HUDEP-2 (cell line): ENCODE data around the gene PKP1.
A peak's percentile ranks its signal among the peaks of the same experiment; 100 is the strongest.

Experiments used
- DNase-seq, 76 experiments: peaks; one replicate each; lab custom pipeline; 2025; ENCODE audit not compliant: unreplicated experiment in 76 of 76; lab: John Stamatoyannopoulos, UW

Gene PKP1

GRCh38 chr1:201260236-201260590 is 23.1 kb upstream of the PKP1 start:
- no peak for DNase-seq

DNA sequence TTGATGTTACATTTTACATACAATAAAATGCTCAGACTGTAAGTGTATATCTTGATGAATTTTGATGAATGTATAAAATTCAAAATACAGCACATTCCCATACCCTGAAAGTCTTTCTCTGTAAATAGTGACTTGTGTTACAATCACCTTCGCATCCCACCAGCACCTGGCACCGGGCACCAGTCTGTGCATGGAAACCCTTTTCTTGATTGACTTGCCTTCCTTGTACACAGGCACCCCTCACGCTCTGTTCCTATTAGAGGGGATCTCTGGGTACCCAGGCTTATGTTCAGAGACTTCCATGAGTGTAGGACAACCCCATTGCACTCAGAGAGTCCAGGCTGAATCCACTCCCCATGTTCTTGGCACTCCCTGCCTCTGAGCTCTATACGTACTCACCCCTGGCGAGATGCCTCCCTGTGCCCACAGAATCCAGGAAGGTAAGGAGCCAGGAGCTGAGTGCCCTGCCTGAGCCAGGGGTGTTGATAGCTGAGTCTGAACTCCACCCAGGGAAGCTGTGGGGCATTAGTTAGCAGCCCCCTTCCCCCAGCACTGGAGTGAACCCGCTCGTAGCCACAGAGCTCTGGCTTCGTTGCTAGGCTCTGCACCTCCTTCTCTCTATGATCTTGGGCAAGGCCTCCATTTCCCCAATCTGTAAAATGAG is 22.5 kb upstream of the PKP1 start:
- no peak for DNase-seq

DNA sequence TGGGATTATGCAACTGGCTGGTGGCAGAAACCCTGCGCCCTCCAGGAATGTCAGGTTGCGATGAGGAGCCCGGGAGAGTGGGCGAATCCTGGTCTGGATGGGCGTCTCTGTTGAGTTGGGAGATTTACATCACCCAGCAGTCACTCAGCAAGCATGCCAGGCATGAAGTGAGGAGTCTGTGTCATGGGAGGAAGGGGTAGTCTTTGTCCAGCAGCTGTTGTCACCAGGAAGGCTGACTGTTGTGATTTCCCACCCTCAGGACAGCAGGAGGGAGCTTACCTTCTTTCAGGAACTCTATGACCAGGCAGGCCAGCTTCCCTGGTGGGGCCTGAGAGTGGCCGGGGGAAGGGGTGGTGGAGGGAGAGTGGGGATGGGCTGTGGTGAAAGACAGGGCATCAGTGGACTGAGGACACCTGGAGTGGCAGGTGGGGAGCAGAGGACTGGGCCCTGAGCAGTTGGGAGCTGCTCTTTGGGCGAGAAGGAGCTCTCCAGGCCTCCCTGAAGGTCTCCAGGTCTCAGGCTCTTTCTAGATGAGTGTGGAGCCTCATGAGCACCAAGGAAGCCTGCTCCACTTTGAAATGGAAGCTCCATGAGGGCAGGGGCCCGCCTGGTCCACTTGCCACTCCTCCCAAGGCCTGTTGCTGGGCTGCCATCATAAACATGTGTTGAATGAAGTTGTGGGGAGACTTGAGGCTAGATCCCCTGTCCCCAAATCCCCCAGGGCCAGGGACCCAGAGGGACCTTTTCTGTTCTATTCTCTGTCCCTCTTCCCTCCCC is 21.3 kb upstream of the PKP1 start:
- DNase-seq = no peak

DNA sequence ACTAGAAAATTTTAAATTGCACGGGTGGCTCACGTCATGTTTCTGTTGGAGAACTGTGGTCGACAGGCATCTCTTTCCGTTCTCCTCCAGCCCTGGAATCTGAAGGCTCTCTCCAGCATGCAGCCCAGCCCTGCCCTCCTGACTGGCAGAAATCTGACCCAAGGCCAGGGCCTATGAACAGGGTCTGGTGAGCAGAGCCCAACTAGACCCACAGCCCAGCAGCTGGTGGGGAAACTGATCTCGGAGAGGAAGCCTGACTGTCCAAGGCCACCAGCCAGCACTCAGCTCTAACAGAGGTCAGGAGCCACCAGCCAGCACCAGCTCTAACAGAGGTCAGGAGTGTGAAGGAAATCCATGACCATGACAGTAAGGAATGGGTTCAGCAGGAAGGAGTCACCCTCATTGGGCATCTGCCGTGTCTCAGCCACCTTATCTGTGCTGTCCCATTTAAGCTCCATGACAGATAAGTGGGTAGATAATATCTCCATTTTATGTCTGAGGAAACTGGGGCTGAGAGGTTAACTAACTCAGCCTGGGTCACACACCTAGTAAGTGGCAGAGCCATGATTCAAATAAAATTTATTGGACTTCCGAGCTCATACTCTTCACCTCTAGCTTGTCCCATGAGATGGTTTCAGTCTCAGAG is 20.2 kb upstream of the PKP1 start:
- DNase-seq = no peak

DNA sequence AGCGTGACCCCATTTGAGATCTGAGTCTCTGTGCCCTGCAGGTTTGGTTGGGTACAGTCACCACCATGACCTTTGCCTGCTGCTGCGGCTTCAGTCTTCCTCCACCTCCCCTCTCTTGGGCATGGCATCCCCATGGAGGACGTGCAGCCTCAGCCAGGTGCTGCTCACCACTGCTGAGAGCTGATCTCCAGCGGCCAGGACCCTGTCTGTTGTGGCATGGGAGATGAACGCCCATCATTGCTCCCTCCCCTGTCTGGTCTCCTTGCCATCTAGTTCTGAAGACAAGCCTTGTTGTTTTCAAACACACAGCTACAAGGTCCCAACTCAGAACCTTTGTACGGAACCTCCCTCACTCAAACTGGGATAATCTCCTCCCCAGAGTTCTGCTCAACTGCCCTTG is 19.2 kb upstream of the PKP1 start:
- DNase-seq = no peak

DNA sequence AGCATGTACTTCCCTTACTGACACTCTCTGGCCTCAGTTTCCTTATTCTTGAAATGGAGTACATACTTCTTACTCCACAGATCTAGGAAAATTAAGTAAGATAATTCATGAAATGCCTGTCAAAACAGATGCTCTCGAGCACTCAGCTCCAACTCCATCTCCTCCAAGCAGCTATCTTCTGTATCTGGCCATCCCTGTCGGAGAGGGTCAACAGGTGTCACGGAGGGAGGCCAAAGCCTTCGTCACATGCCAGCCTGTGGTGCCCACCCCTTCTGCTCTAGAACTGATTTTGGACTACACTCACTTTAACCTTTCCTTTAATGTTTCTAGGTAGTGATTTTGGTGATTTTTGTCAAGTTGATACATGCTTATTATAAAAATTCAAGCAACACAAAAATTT is 18.8 kb upstream of the PKP1 start:
- DNase-seq = no peak

GRCh38 chr1:201265756-201266155 is 17.6 kb upstream of the PKP1 start:
- DNase-seq = peak in 5 of 76 experiments; percentile 3 to 25 (median 14)

GRCh38 chr1:201266276-201266675 is 17.0 kb upstream of the PKP1 start:
- no peak for DNase-seq

DNA sequence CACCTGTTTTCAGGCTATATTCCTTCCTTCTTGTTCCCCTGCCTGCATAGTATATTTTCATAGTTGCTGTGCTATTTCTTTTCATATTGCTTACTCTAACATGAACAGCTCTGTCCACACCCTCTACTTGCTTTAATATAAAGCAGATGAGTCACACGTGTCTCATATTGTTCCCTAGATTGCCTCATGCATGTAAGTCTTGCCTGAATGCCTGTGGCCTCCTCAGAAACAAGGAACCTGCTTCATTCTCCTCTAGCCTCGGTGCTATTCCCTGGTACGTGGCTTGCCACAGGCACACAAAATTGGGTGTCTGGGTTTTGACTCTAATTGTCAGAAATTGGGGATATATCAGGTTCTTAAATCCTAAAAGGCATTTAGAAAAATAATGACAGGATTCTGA is 16.5 kb upstream of the PKP1 start:
- DNase-seq = peak in 7 of 76 experiments; percentile 11 to 26 (median 14)

DNA sequence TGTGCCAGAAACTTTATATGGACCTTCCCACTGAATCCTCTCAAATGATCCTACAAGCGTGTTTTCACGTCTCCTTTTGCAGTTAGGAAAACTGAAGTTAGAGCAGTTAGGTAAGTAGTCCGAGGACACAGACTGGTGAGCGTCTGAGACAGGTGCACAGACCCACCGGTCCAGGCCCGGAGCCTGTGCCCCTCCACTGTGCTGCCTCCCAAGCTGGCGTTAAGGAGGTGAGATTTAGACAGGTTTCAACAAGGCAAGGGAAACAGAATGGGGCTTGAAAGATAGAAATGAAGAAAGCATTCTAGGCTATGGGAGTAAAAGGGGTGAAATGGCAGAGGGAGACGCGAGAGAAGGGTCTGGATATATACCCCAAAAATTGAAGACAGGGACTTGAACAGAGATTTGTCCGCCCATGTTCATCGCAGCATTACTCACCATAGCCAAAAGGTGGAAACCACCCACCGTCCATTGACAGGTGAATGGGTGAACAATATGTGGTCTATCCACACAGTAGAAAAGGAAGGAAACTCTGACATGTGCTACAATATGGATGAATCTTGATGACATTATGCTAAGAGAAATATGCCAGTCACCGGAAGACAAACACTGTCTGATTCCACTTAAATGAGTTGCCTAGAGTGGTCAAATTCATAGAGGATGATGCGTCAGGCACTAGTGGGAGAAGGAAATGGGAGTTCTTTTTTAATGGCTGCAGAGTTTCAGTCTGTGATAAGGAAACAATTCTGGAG is 15.7 kb upstream of the PKP1 start:
- DNase-seq = no peak

GRCh38 chr1:201268604-201269151 is 14.6 kb upstream of the PKP1 start:
- DNase-seq = no peak

GRCh38 chr1:201269281-201269680 is 14.0 kb upstream of the PKP1 start:
- no peak for DNase-seq

DNA sequence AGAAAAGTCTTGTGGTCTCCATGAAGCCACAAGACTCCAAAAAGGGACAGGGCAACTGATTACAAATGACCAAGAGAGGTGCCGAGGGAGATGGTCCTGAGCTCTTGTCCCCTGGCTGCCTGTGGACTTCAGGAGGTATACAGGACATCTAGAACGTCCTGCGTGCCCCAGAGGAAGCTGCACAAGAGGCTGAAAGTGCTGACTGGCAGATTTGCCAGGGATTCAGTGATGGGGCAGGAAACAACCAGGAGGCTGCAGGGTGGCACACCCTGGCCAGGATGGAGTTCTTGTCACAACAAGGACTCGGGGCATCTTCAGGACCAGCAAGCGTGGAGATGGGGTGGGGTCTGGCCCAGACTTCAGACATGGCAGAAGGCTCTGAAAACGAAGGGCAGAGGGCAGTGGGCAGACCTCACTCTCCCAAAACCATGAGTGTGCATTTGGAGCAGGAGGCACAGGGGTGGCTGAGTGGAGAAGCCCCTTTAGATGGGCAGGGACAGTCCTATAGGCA is 13.4 kb upstream of the PKP1 start:
- DNase-seq = no peak

- DNase-seq = no peak
Observed at GRCh38 chr1:201270616-201271390, 12.5 kb upstream of the PKP1 start.

DNA sequence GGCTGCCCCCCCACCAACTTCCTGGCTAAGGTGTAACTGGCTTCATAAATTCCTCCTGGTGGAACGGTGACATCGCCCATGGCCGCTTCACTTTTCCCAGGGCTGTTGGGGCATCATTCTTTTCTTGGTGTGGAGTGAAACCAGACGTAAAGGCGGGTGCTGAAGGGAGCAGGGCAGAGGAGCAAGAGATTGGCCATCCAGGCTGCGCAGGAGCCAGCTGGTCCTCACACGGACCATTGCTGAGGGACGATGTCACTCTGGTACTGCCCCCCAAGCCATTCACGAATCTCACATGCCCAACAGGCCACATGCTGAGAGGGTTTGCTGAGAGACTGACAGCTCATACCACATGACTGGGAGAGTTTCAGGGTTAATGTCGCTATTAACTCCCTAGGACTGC is 10.5 kb upstream of the PKP1 start:
- DNase-seq = no peak

DNA sequence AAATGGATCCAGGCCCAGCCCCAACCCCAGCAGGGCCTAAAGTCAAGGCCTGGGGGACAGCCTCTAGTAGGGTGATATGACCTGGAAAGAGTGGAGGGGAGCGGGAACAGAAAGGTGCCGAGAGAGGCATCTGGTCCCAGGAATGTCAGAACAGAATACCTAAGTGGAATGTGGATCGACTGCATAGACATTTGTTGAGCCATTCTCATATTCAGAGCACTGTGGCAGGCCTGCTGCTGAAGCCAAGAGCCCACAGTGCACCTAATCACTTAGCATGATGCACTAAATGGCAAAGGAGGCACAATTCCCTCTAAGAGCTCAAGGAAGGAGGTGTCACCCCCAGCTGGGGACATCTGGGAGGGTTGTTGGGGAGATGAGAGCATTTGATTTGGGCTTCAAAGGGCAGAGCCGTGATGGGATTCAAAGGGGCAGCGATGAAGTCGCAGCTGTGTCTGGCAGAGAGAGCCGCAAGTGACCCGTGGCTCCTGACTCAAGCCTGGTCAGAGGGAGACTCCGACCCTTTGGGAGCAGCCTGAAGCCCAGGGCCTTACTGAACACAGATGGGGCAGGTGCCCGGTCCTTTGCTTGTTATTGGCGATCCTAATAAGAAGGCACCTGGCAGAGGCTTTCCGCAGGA is 8.6 kb upstream of the PKP1 start:
- DNase-seq = peak in 1 of 76 experiments; percentile 25

GRCh38 chr1:201275253-201275666 is 8.0 kb upstream of the PKP1 start:
- peak in 75 of 76 experiments; percentile 47 to 97 (median 91) for DNase-seq

- peak in 47 of 76 experiments; percentile 7 to 75 (median 50) for DNase-seq
Observed at GRCh38 chr1:201276891-201277290, 6.4 kb upstream of the PKP1 start.

GRCh38 chr1:201277441-201277840 is 5.9 kb upstream of the PKP1 start:
- no peak for DNase-seq
